ENCODE data around the gene SERPINB12.

Gene SERPINB12

DNA sequence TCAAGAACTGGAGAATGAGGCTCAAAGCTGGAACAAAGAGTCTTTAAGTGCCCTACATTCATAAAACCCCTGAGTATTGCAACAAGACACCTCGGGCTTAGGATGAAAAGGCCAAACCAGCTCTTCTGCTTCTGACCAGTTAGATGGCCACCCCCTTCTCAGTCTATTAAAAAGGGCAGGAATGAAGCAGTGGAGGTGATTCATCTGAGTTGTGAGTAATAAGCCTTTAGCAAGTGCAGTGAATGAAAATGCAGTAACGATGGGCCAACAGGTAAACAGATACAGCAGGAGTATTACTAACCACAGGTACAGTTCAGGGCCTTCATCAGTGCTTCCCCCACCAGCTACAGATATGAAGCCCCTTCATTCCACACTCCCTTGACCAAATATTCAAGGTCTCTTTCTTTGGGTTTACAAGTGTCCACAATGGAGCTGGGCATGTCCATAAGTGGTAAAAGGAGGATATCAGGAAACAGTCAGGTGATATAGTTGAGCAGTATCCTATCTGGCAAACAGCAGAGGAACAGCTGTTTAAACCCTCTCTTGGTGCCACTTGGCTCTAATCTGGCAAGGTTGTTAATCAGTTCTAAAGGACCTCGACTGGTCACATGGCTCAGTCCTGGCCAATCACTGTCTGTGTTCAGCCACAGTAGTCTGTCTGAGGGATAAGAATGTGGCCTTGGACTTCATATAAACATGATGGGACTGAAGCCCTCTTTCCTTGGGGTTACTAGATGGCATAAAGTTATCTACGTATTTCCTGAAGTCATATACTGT, 62.8 kb downstream of the SERPINB12 start:
- no peak for DNase-seq

DNA sequence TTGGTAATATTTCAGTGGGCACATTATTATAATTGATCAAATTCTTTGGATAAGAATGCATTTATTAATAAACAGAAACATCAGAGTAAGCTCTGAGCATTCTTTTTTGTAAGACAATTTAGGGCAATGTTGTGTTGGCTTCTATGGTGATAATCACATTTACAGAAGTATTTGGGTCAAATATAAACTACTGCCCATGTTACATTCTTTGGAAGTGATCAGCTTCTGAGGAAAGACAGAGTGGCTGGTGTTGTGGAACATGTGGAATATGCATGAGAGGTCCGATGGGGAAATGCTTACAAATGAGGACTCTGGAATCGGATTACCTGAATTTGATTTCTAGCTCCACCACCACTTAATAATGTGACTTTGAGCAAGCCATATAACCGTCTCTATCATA, 64.4 kb downstream of the SERPINB12 start:
- no peak for DNase-seq

GRCh38 chr18:63613420-63613819, 71.3 kb downstream of the SERPINB12 start:
- no peak for DNase-seq

DNA sequence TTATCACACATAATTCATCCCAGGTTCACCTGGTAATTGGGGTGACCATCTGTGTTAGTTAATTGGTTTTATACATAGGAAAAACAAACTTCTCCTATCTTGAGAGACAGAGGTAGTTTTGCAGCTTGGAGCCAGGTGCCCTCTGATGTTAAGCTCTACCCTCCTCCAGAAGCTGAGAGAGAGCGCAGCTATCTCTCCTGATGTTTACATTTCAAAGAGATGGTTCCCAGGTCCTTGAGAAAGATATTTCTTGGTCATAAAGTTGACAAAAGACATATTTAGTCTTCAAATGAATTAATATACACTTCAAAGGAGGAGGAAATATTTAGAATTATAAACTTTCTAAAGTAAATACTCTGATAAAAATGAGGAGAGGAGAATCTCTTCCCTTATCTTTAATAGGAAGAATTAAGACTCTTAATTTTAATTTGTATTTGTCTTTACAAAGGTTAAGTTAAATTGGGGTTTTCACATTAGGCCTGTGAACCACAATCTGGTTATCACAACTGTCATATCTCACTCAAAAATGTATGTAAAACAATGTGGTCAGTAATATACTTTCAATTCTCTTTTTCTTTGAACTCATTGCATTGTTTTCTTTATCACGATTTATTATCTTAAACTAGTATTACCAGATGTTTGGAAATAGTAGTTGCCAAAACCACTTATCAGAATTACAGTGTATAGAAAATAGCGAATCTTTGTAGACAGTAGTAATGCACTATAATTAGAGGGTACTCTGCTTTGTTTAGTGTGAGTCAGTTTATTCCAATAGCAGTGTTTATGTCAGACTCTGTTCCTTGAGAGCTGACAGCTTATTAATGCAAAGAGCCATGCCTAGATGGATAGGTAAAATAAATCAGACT, 75.1 kb downstream of the SERPINB12 start:
- DNase-seq = no peak

DNA sequence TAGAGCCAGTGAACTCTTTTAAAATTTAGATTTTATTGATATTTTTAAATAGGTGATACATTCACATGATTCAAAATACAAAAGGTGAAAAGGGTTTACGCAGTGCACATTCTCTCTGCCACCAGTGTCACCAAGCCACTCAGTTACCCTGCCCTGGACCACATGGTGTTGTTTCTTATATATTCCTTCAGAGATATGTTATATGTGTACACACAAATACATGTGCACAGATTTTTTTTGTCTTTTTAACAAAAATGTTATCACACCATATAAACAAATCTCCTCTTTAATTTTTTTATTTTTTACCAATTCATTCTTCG, 75.7 kb downstream of the SERPINB12 start:
- no peak for DNase-seq
